Measurements from ENCODE around the gene YOD1.

YOD1 gene

GRCh38 chr1:207051191-207051943 is at the start of gene YOD1:
Gene YOD1, minus strand, starts transcription at chr1:207051208. Its CDS starts 178 bp downstream, at chr1:207051030.
- peak within 1 kb of the TSS; percentile 72 to 88 for H3K4me3 ChIP-seq (ENCODE audit: low read depth in 1 of 2, low read length in 2 of 2)
- H3K36me3 ChIP-seq (ENCODE audit: insufficient read depth, low read length) = peaks cover 17% of the 10 kb centered on the region
- H3K9ac ChIP-seq (ENCODE audit: low read depth, low read length) = peak within 1 kb of the TSS; percentile 75
- DNase-seq (no peak), ATAC-seq (ENCODE audit: insufficient read depth, low read depth) (no peak)
- H2AFZ ChIP-seq (ENCODE audit: low read depth, low read length) = peak within 1 kb of the TSS; percentile 84
- H4K20me1 ChIP-seq (ENCODE audit: insufficient read depth, low read length) = peaks cover 9% of the 10 kb centered on the region
- H3K9me3 ChIP-seq (ENCODE audit: insufficient read depth, low read length, severe bottlenecking) = no peaks in the 10 kb centered on the region
- TF ChIP-seq CTCF (IDR thresholded peaks at IDR 0.05; ENCODE audit: borderline replicate concordance, extremely low read depth, low read length, poor library complexity, severe bottlenecking) = no peak
- TF ChIP-seq EZH2 (IDR thresholded peaks at IDR 0.05; ENCODE audit: borderline replicate concordance, low read depth, low read length, severe bottlenecking) = no peak
- peaks cover 47% of the 10 kb centered on the region for H3K4me1 ChIP-seq (ENCODE audit: insufficient read depth, low read length)
- peak within 1 kb of the TSS; percentile 69 for H3K4me2 ChIP-seq (ENCODE audit: insufficient read depth, low read length)
- H3K79me2 ChIP-seq (ENCODE audit: insufficient read depth, low read length) = peaks cover 24% of the 10 kb centered on the region
- H3K27ac ChIP-seq (ENCODE audit: low read length) = peak within 1 kb of the TSS; percentile 67
- peaks cover 9% of the 10 kb centered on the region for H3K27me3 ChIP-seq (ENCODE audit: insufficient read depth, low read length, poor library complexity)

- Histone ChIP-seq H3K79me2 (ENCODE audit: insufficient read depth, low read length) (no peaks in the 10 kb centered on the region), H3K27me3 (ENCODE audit: insufficient read depth, low read length, poor library complexity) (no peaks in the 10 kb centered on the region), H3K36me3 (ENCODE audit: insufficient read depth, low read length) (no peaks in the 10 kb centered on the region), H3K9me3 (ENCODE audit: insufficient read depth, low read length, severe bottlenecking) (no peaks in the 10 kb centered on the region), H4K20me1 (ENCODE audit: insufficient read depth, low read length) (no peaks in the 10 kb centered on the region), H3K4me2 (ENCODE audit: insufficient read depth, low read length) (no peak overlapping the region), H2AFZ (ENCODE audit: low read depth, low read length) (no peak overlapping the region), H3K4me1 (ENCODE audit: insufficient read depth, low read length) (no peaks in the 10 kb centered on the region), H3K27ac (ENCODE audit: low read length) (no peak overlapping the region), H3K9ac (ENCODE audit: low read depth, low read length) (no peak overlapping the region), H3K4me3 (ENCODE audit: low read depth in 1 of 2, low read length in 2 of 2) (no peak overlapping the region)
- ATAC-seq (ENCODE audit: insufficient read depth, low read depth) (no peak), DNase-seq (no peak)
- TF ChIP-seq EZH2 (IDR thresholded peaks at IDR 0.05; ENCODE audit: borderline replicate concordance, low read depth, low read length, severe bottlenecking) (no peak), CTCF (IDR thresholded peaks at IDR 0.05; ENCODE audit: borderline replicate concordance, extremely low read depth, low read length, poor library complexity, severe bottlenecking) (no peak)
These were observed 46.9 kb upstream of the YOD1 start for GRCh38 chr1:207097871-207098324.

GRCh38 chr1:207093944-207094343 is 42.9 kb upstream of the YOD1 start:
- Histone ChIP-seq H3K27me3 (ENCODE audit: insufficient read depth, low read length, poor library complexity) (no peaks in the 10 kb centered on the region), H4K20me1 (ENCODE audit: insufficient read depth, low read length) (no peaks in the 10 kb centered on the region), H3K4me3 (ENCODE audit: low read depth in 1 of 2, low read length in 2 of 2) (no peak overlapping the region), H3K9ac (ENCODE audit: low read depth, low read length) (no peak overlapping the region), H3K36me3 (ENCODE audit: insufficient read depth, low read length) (no peaks in the 10 kb centered on the region), H3K79me2 (ENCODE audit: insufficient read depth, low read length) (no peaks in the 10 kb centered on the region), H2AFZ (ENCODE audit: low read depth, low read length) (no peak overlapping the region), H3K4me1 (ENCODE audit: insufficient read depth, low read length) (peaks cover 15% of the 10 kb centered on the region), H3K9me3 (ENCODE audit: insufficient read depth, low read length, severe bottlenecking) (no peaks in the 10 kb centered on the region), H3K27ac (ENCODE audit: low read length) (no peak overlapping the region), H3K4me2 (ENCODE audit: insufficient read depth, low read length) (no peak overlapping the region)
- DNase-seq (no peak), ATAC-seq (ENCODE audit: insufficient read depth, low read depth) (no peak)
- TF ChIP-seq CTCF (IDR thresholded peaks at IDR 0.05; ENCODE audit: borderline replicate concordance, extremely low read depth, low read length, poor library complexity, severe bottlenecking) (no peak), EZH2 (IDR thresholded peaks at IDR 0.05; ENCODE audit: borderline replicate concordance, low read depth, low read length, severe bottlenecking) (no peak)
